HepG2 (cell line): Measurements from ENCODE around the gene SNX11. TPM values are rescaled to one million over a fixed set of nuclear protein-coding genes. Genes with fewer than 3 reads are reported as not detected.

Experiments used
- ATAC-seq: fragments of 200-7000 bp; cut with Tn5 transposase; 3 replicates; pipeline ENCODE4 v1.9.1; 2020; ENCODE audit warnings: mild to moderate bottlenecking, moderate library complexity
- BruUV-seq: library from RNA; stranded (reverse); fragments of 400-500 nt; replicated peaks from 2 replicates; lab custom pipeline; 2021; lab: Mats Ljungman, UMichigan
- CTCF ChIA-PET: fragments of 300-600 bp; formaldehyde crosslinking; extraction: SDS; loops from one replicate; lab custom pipeline; 2021; ENCODE audit warnings: low total read pairs, inconsistent platforms, low intra/inter-chr PET ratio; lab: Yijun Ruan, JAX
- POLR2A ChIA-PET: fragments of 350-600 bp; sonication (Branson Sonifier 250); formaldehyde crosslinking; loops from one replicate; lab custom pipeline; 2020; ENCODE audit warnings: antibody characterized with exemption, inconsistent platforms; lab: Yijun Ruan, JAX
- DNase-seq: peaks from one replicate; pipeline ENCODE4 v3.0.0-alpha.2; 2015; ENCODE audit warnings: low spot score
- FAIRE-seq: peaks from 3 replicates; lab custom pipeline; 2011; peaks lifted over from hg19 to GRCh38; lab: Jason Lieb, UNC
- H2AFZ ChIP-seq: one replicate; pipeline ENCODE4 v1.6.1; 2011; ENCODE audit warnings: low read length, inconsistent platforms
- H3K27ac ChIP-seq: fragments of 300-600 bp; 3 replicates; pipeline ENCODE4 v1.8.0; 2011; ENCODE audit warnings: mixed run types, mild to moderate bottlenecking, mixed read lengths, low read length, inconsistent platforms; ENCODE audit not compliant: insufficient read depth; ENCODE audit errors: extremely low read length
- H3K27me3 ChIP-seq, 2 experiments: fragments of 200-600 bp in 1 of 2; 2 replicates in 1 of 2; 3 replicates in 1 of 2; pipeline versions ENCODE4 v1.6.0 to v1.8.0; 2011; ENCODE audit warnings: low read length in 2 of 2, mild to moderate bottlenecking in 2 of 2, moderate library complexity in 2 of 2, inconsistent platforms in 1 of 2; ENCODE audit not compliant: insufficient read depth in 2 of 2, control insufficient read depth in 1 of 2
- H3K36me3 ChIP-seq, 2 experiments: fragments of 200-600 bp in 1 of 2; replicated peaks in 1 of 2; 2 replicates in 1 of 2; 3 replicates in 1 of 2; pipeline versions ENCODE4 v1.5.1 to v1.8.0; 2011; ENCODE audit warnings: low read length in 2 of 2, inconsistent platforms in 1 of 2; ENCODE audit not compliant: insufficient read depth in 2 of 2, control insufficient read depth in 1 of 2
- H3K4me1 ChIP-seq: 2 replicates; pipeline ENCODE4 v1.5.1; 2012; ENCODE audit warnings: low read length, inconsistent platforms; ENCODE audit not compliant: insufficient read depth
- H3K4me2 ChIP-seq: 2 replicates; pipeline ENCODE4 v1.6.0; 2011; ENCODE audit warnings: low read depth, low read length, inconsistent platforms
- H3K4me3 ChIP-seq, 3 experiments: fragments of 200-600 bp in 1 of 3; sonication (generic), shearing (Covaris generic) in 1 of 3; replicated peaks in 1 of 3; 2 replicates each; pipeline ENCODE4 v1.5.1; 2011 to 2016; ENCODE audit warnings: low read length in 3 of 3, inconsistent platforms in 2 of 3, low read depth in 2 of 3, mild to moderate bottlenecking in 2 of 3, control low read depth in 1 of 3, mixed read lengths in 1 of 3; ENCODE audit not compliant: insufficient read depth in 1 of 3
- H3K79me2 ChIP-seq: one replicate; pipeline ENCODE4 v1.6.1; 2011; ENCODE audit warnings: low read length, inconsistent platforms; ENCODE audit not compliant: insufficient read depth
- H3K9ac ChIP-seq: 2 replicates; pipeline ENCODE4 v1.6.0; 2011; ENCODE audit warnings: mild to moderate bottlenecking, low read depth, low read length, inconsistent platforms; ENCODE audit not compliant: insufficient read depth
- H3K9me3 ChIP-seq: 2 replicates; pipeline ENCODE4 v1.5.1; 2012; ENCODE audit warnings: mild to moderate bottlenecking, low read length
- H4K20me1 ChIP-seq: 2 replicates; pipeline ENCODE4 v1.6.0; 2011; ENCODE audit warnings: inconsistent platforms, mild to moderate bottlenecking, low read length, moderate library complexity; ENCODE audit not compliant: insufficient read depth
- FOSL2 ChIP-seq: sonication (generic); formaldehyde crosslinking; IDR thresholded peaks from 2 replicates; pipeline ENCODE4 v1.4.0; 2020; ENCODE audit warnings: missing genetic modification reagents
- KDM2A ChIP-seq: sonication (generic); formaldehyde crosslinking; IDR thresholded peaks from 2 replicates; pipeline ENCODE4 v1.4.0; 2020; ENCODE audit warnings: low read depth, missing genetic modification reagents, borderline replicate concordance
- MYPOP ChIP-seq: sonication (generic); formaldehyde crosslinking; IDR thresholded peaks from 2 replicates; pipeline ENCODE4 v1.8.1; 2023; ENCODE audit warnings: mild to moderate bottlenecking, moderate library complexity, missing genetic modification reagents
- THRA ChIP-seq: sonication (generic); formaldehyde crosslinking; IDR thresholded peaks from 2 replicates; pipeline ENCODE4 v1.4.0; 2020; ENCODE audit warnings: missing genetic modification reagents, borderline replicate concordance
- ZNF142 ChIP-seq: sonication (generic); formaldehyde crosslinking; IDR thresholded peaks from 2 replicates; pipeline ENCODE4 v1.4.0; 2020; ENCODE audit warnings: missing genetic modification reagents
- WGBS: methylation state at CpG from one replicate; pipeline ENCODE4 v1.1.6; 2017; ENCODE audit warnings: low lambda C conversion rate; 5-methylcytosine and 5-hydroxymethylcytosine counted together
- in situ Hi-C: cut with HindIII; loops from 2 replicates; pipeline ENCODE4 v1.10.0; 2017; ENCODE audit warnings: low pct_unique_long_range_greater_than_20kb; ENCODE audit not compliant: extremely low pct_ligation_motif_present
- intact Hi-C: fragments of 100-400 bp; cut with micrococcal nuclease; formaldehyde crosslinking; loops from one replicate; pipeline ENCODE4 v1.10.0; 2022; ENCODE audit not compliant: unreplicated experiment
- polyA plus RNA-seq, 8 experiments: library from polyadenylated mRNA; depleted of rRNA in 3 of 8; stranded (reverse) in 7 of 8; unstranded in 1 of 8; fragments of >200 nt; fragmentation: Illumina TruSeq in 4 of 8; extraction: Trizol in 4 of 8; gene quantifications; 2 replicates each; pipeline versions ENCODE4 v1.2.1 to v1.2.3, GENCODE V29; 2011 to 2016; ENCODE audit warnings: low read depth in 4 of 8, missing spikeins in 1 of 8, mixed read lengths in 1 of 8; ENCODE audit not compliant: insufficient read depth in 1 of 8
- total RNA-seq, 5 experiments: library from RNA; depleted of rRNA; stranded (reverse); fragments of >200 nt; fragmentation: Illumina TruSeq; extraction: Trizol; gene quantifications; 2 replicates each; pipeline ENCODE4 v1.2.3, GENCODE V29; 2016; ENCODE audit warnings: low read depth in 1 of 5

SNX11 gene
- total and polyA plus RNA-seq, 2 of the 13 experiments (the other 11 are each of a cell fraction or from before 2014, with no cell fraction given), result 12.9 to 14.0 TPM

GRCh38 chr17:48155889-48156611 lies 48.5 kb downstream of the SNX11 start:
- H3K36me3 ChIP-seq, result no peaks in the 10 kb centered on the region
- BruUV-seq, result no TSS peak
- ATAC-seq, result no peak
- no peaks in the 10 kb centered on the region for H3K79me2 ChIP-seq
- POLR2A ChIA-PET, result no interaction called here
- 65% methylated on average over 20 of the region's 21 CpGs for WGBS
- H3K4me2 ChIP-seq, result no peak overlapping the region
- peaks cover 24% of the 10 kb centered on the region for H3K4me1 ChIP-seq
- H3K4me3 ChIP-seq, result no peak overlapping the region
- intact Hi-C loops (loop anchor here (10.0 kb wide), 1 partner anchor 179 kb away; no protein-coding TSS in a partner anchor), in situ Hi-C loops (no loop called here)
- FAIRE-seq, result no peak
- no peak overlapping the region for H2AFZ ChIP-seq
- no peak overlapping the region for H3K27ac ChIP-seq
- no peak for DNase-seq
- CTCF ChIA-PET, result no interaction called here
- no peaks in the 10 kb centered on the region for H3K9me3 ChIP-seq
- no peaks in the 10 kb centered on the region for H3K27me3 ChIP-seq
- TF ChIP-seq THRA (CRISPR knock-in tag) (no peak), KDM2A (no peak), ZNF142 (no peak), MYPOP (CRISPR knock-in tag) (no peak), FOSL2 (CRISPR knock-in tag) (no peak)
- H3K9ac ChIP-seq, result no peak overlapping the region
- no peaks in the 10 kb centered on the region for H4K20me1 ChIP-seq
